Loucy (cell line): ENCODE data around the gene DENND2A.
"Not testable (repeated sequence)": the region's sequence is repeated elsewhere in the genome, so short reads cannot be mapped to it uniquely, and the experiment has no call there.

Experiments
- H2AFZ ChIP-seq: fragments of 200-600 bp; sonication (generic); 2 replicates; pipeline ENCODE4 v1.6.0; 2016; ENCODE audit warnings: antibody characterized with exemption, mild to moderate bottlenecking, low read length, moderate library complexity
- H3F3A ChIP-seq: fragments of 200-600 bp; 2 replicates; pipeline ENCODE4 v1.6.0; 2016; ENCODE audit warnings: antibody characterized with exemption, low read depth, mild to moderate bottlenecking
- H3K27me3 ChIP-seq: fragments of 200-600 bp; sonication (generic); 2 replicates; pipeline ENCODE4 v1.6.1; 2014; ENCODE audit warnings: low read length, mild to moderate bottlenecking; ENCODE audit not compliant: insufficient read depth, poor library complexity, severe bottlenecking
- H3K36me3 ChIP-seq: fragments of 200-600 bp; sonication (generic); 2 replicates; pipeline ENCODE4 v1.6.1; 2016; ENCODE audit warnings: low read length; ENCODE audit not compliant: insufficient read depth
- H3K4me1 ChIP-seq: fragments of 200-600 bp; sonication (generic); 2 replicates; pipeline ENCODE4 v1.5.1; 2014; ENCODE audit warnings: low read length, mild to moderate bottlenecking; ENCODE audit not compliant: insufficient read depth, poor library complexity, severe bottlenecking
- H3K4me2 ChIP-seq: fragments of 200-600 bp; sonication (generic); 2 replicates; pipeline ENCODE4 v1.6.0; 2014; ENCODE audit warnings: antibody characterized with exemption, low read length, low read depth, mild to moderate bottlenecking; ENCODE audit not compliant: poor library complexity, severe bottlenecking
- H3K4me3 ChIP-seq: fragments of 200-600 bp; sonication (generic); 2 replicates; pipeline ENCODE4 v1.5.1; 2014; ENCODE audit warnings: low read length, mild to moderate bottlenecking, mixed read lengths; ENCODE audit not compliant: poor library complexity, severe bottlenecking
- H3K79me2 ChIP-seq: fragments of 200-600 bp; sonication (generic); 2 replicates; pipeline ENCODE4 v1.6.1; 2014; ENCODE audit warnings: low read length; ENCODE audit not compliant: insufficient read depth
- H3K9ac ChIP-seq: fragments of 200-600 bp; sonication (generic); 2 replicates; pipeline ENCODE4 v1.6.0; 2014; ENCODE audit warnings: mild to moderate bottlenecking, low read depth, low read length, moderate library complexity; ENCODE audit not compliant: poor library complexity, severe bottlenecking
- H3K9me2 ChIP-seq: fragments of 200-600 bp; sonication (generic); replicated peaks from 2 replicates; pipeline ENCODE4 v1.6.1; 2016; ENCODE audit warnings: low read depth, low read length, mixed read lengths
- H3K9me3 ChIP-seq: fragments of 200-600 bp; sonication (generic); 2 replicates; pipeline ENCODE4 v1.6.1; 2014; ENCODE audit warnings: mild to moderate bottlenecking, antibody characterized with exemption, low read length, low read depth; ENCODE audit not compliant: insufficient read depth
- H4K20me1 ChIP-seq: fragments of 200-600 bp; sonication (generic); 2 replicates; pipeline ENCODE4 v1.6.0; 2014; ENCODE audit warnings: antibody characterized with exemption, low read length, mild to moderate bottlenecking; ENCODE audit not compliant: insufficient read depth, poor library complexity, severe bottlenecking
- EZH2phosphoT487 ChIP-seq: fragments of 200-600 bp; IDR thresholded peaks from 2 replicates; pipeline ENCODE4 v1.6.1; 2018; ENCODE audit warnings: antibody characterized with exemption, mild to moderate bottlenecking, moderate library complexity, borderline replicate concordance
- TF ChIP-seq, protein P1 (sequence below): fragments of 200-600 bp; sonication (generic); conservative IDR thresholded peaks from 2 replicates; pipeline ENCODE4 v1.5.1; 2014; ENCODE audit warnings: mild to moderate bottlenecking, antibody characterized with exemption, low read length

The DENND2A gene

DNA sequence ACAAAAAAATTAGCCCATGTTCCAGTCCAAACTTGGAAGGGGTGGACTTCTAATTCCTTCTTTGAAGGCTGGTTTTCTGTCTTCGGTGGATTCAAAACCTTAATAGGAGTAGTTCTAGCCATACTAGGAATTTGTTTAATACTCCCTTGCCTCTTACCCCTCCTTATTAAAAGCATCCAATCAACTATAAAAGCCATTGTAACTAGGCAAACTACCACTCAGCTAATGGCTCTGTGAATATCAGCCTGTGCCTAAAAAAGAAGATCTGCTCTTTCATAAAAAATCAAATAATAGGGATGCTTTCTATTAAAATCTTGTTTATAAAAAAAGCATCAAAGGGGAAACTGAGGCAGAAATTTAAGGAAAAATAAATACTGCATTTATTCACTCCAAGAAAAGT is 28.0 kb upstream of the DENND2A start:
- H3K79me2 ChIP-seq: peaks cover 7% of the 10 kb centered on the region; the same call in 1 of the 2 replicates
- no peaks in the 10 kb centered on the region for H3K9me2 ChIP-seq
- no peak overlapping the region for H3K9ac ChIP-seq
- H3K4me1 ChIP-seq: peaks cover 8% of the 10 kb centered on the region
- no peaks in the 10 kb centered on the region for H3K27me3 ChIP-seq
- no peaks in the 10 kb centered on the region for H3F3A ChIP-seq
- no peaks in the 10 kb centered on the region for H4K20me1 ChIP-seq
- H2AFZ ChIP-seq: no peak overlapping the region
- H3K9me3 ChIP-seq: no peaks in the 10 kb centered on the region
- no peak overlapping the region for H3K4me2 ChIP-seq
- TF ChIP-seq, protein P1, sequence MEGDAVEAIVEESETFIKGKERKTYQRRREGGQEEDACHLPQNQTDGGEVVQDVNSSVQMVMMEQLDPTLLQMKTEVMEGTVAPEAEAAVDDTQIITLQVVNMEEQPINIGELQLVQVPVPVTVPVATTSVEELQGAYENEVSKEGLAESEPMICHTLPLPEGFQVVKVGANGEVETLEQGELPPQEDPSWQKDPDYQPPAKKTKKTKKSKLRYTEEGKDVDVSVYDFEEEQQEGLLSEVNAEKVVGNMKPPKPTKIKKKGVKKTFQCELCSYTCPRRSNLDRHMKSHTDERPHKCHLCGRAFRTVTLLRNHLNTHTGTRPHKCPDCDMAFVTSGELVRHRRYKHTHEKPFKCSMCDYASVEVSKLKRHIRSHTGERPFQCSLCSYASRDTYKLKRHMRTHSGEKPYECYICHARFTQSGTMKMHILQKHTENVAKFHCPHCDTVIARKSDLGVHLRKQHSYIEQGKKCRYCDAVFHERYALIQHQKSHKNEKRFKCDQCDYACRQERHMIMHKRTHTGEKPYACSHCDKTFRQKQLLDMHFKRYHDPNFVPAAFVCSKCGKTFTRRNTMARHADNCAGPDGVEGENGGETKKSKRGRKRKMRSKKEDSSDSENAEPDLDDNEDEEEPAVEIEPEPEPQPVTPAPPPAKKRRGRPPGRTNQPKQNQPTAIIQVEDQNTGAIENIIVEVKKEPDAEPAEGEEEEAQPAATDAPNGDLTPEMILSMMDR: no peak
- TF ChIP-seq EZH2phosphoT487: no peak
- H3K4me3 ChIP-seq: no peak overlapping the region
- no peaks in the 10 kb centered on the region for H3K36me3 ChIP-seq

DNA sequence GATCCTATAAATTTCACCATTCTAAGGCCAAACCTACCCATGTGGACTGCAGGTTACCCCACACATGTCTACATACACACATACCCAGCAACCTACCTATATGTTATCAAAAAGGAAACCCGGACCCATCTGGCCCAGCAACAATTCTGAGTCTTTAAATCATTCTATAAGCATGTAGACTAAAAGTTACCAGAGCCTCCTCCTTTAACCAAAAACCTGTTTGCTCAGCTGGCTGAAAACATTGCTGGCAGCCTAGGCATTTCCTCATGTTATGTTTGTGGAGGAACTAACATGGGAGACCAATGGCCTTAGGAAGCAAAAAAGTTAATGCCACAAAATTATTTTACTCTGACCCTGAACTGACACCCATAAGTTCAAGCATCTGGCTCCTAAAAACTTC is 26.9 kb upstream of the DENND2A start:
- no peak overlapping the region for H3K4me3 ChIP-seq
- no peaks in the 10 kb centered on the region for H3K9me3 ChIP-seq
- H3K9me2 ChIP-seq: no peaks in the 10 kb centered on the region
- H3K4me1 ChIP-seq: peaks cover 6% of the 10 kb centered on the region
- H3K79me2 ChIP-seq: no peaks in the 10 kb centered on the region
- no peak overlapping the region for H3K9ac ChIP-seq
- no peaks in the 10 kb centered on the region for H4K20me1 ChIP-seq
- H2AFZ ChIP-seq: no peak overlapping the region
- H3K27me3 ChIP-seq: no peaks in the 10 kb centered on the region
- H3F3A ChIP-seq: no peaks in the 10 kb centered on the region
- H3K4me2 ChIP-seq: no peak overlapping the region
- TF ChIP-seq EZH2phosphoT487: no peak
- TF ChIP-seq, protein P1: no peak
- H3K36me3 ChIP-seq: no peaks in the 10 kb centered on the region

DNA sequence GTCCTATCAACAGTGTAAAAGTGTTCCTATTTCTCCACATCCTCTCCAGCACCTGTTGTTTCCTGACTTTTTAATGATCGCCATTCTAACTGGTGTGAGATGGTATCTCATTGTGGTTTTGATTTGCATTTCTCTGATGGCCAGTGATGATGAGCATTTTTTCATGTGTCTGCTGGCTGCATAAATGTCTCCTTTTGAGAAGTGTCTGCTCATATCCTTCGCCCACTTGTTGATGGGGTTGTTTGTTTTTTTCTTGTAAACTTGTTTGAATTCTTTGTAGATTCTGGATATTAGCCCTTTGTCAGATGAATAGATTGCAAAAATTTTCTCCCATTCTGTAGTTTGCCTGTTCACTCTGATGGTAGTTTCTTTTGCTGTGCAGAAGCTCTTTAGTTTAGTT is 22.3 kb upstream of the DENND2A start:
- H3K4me2 ChIP-seq, H3K4me1 ChIP-seq, H3K79me2 ChIP-seq, H3K4me3 ChIP-seq, H2AFZ ChIP-seq, H4K20me1 ChIP-seq, H3K9me2 ChIP-seq, H3F3A ChIP-seq, H3K27me3 ChIP-seq, H3K9ac ChIP-seq, H3K36me3 ChIP-seq, H3K9me3 ChIP-seq: not testable (repeated sequence)

DNA sequence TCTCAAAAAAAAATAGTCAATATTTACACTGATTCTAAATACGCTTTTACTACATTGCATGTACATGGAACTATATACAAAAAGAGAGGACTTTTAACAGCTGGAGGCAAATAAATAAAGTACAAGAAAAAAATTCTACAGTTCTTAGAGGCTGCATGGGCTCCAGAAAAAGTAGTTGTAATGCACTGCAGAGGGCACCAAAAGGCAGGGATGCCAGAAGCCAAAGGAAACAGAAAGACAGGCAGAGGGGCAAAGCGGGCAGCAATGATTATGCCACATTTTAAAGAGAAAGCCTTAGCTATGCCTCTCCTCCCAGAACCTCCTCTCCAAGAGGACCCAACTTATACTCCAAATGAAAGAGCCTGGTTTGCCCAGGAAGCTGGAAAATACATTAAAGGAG is 20.5 kb upstream of the DENND2A start:
- Histone ChIP-seq H3K4me3 (no peak overlapping the region), H3K4me2 (no peak overlapping the region), H3K4me1 (peaks cover 5% of the 10 kb centered on the region), H4K20me1 (no peaks in the 10 kb centered on the region), H3K9ac (no peak overlapping the region), H3K9me2 (no peaks in the 10 kb centered on the region), H3F3A (no peaks in the 10 kb centered on the region), H3K9me3 (no peaks in the 10 kb centered on the region), H3K36me3 (no peaks in the 10 kb centered on the region), H2AFZ (0 out of 2 replicates have a peak overlapping the region, but pooled peaks have one; percentile 44), H3K27me3 (no peaks in the 10 kb centered on the region), H3K79me2 (no peaks in the 10 kb centered on the region)
- no peak for TF ChIP-seq EZH2phosphoT487
- TF ChIP-seq, protein P1: peak; percentile 45
